Right lobe of liver (tissue), 6 donors: ENCODE data around the gene HYDIN. TPM values are rescaled to one million over a fixed set of nuclear protein-coding genes. Genes with fewer than 3 reads are reported as not detected.
"Not testable (repeated sequence)": the region's sequence is repeated elsewhere in the genome, so short reads cannot be mapped to it uniquely, and the experiment has no call there.

Experiments
- ATAC-seq, 4 donors: fragments of 200-7000 bp; cut with Tn5 transposase; one replicate each; pipeline ENCODE4 v1.9.1; 2020; ENCODE audit warnings: mild to moderate bottlenecking in 4 of 4, moderate library complexity in 4 of 4
- DNase-seq, 3 donors: peaks; one replicate each; pipeline ENCODE4 v3.0.0-alpha.2; 2020
- H3K27ac ChIP-seq, 3 donors: fragments of 200-600 bp; one replicate each; pipeline ENCODE4 v1.8.0; 2022
- H3K27me3 ChIP-seq, 2 donors: fragments of 200-600 bp; one replicate each; pipeline ENCODE4 v1.8.0; 2022
- H3K36me3 ChIP-seq, 4 donors: fragments of 200-600 bp; sonication (generic) in 1 of 4; one replicate each; pipeline versions ENCODE4 v1.5.1 to v1.8.0; 2017 to 2022; ENCODE audit warnings: control low read depth in 1 of 4
- H3K4me1 ChIP-seq, 4 donors: fragments of 200-600 bp; sonication (generic) in 1 of 4; one replicate each; pipeline versions ENCODE4 v1.5.1 to v1.8.0; 2017 to 2022; ENCODE audit warnings: control low read depth in 1 of 4
- H3K4me3 ChIP-seq, 3 donors: fragments of 200-600 bp; one replicate each; pipeline ENCODE4 v1.8.0; 2022
- H3K9me3 ChIP-seq, 4 donors: fragments of 200-600 bp; sonication (generic) in 1 of 4; one replicate each; pipeline versions ENCODE4 v1.5.1 to v1.8.0; 2017 to 2022; ENCODE audit warnings: control low read depth in 1 of 4
- POLR2A ChIP-seq: fragments of 450-650 bp; IDR thresholded peaks from one replicate; pipeline ENCODE4 v1.6.1; 2017; ENCODE audit warnings: antibody characterized with exemption, mild to moderate bottlenecking
- WGBS: methylation state at CpG from one replicate; pipeline ENCODE4 v1.1.6; 2018; ENCODE audit warnings: low coverage, low lambda C conversion rate; ENCODE audit not compliant: insufficient coverage; ENCODE audit errors: missing lambda C conversion rate; 5-methylcytosine and 5-hydroxymethylcytosine counted together
- intact Hi-C, 2 donors: fragments of 100-400 bp; cut with DNase I; formaldehyde crosslinking; loops; one replicate each; pipeline versions ENCODE4 v1.11.2 to v1.14.1; 2022
- total RNA-seq, 6 experiments: library from RNA; depleted of rRNA in 2 of 6; stranded (reverse); fragments of >200 nt in 2 of 6; fragmentation: NEBNext Ultra II Directional in 3 of 6; extraction: Animal tissue kit (Norgen Biotek cat#: 25700) in 3 of 6; gene quantifications; one replicate each; pipeline versions ENCODE4 v1.1.0 to v1.2.4, GENCODE V29; 2016 to 2023
- TF ChIP-seq, protein P1 (sequence below), 4 donors: fragments of 200-600 bp in 3 of 4; fragments of 450-650 bp in 1 of 4; IDR thresholded peaks; one replicate each; pipeline versions ENCODE4 v1.5.1 to v1.8.0; 2016 to 2022; ENCODE audit warnings: antibody characterized with exemption in 4 of 4, mild to moderate bottlenecking in 2 of 4
- donor health status: DM: no; HTN: yes; CAD: no.
- donor health status: DM: no; HTN: no; CAD: no.
- donor health status: DM: no; HTN: no; CAD: no.
- donor health status: DM: no; HTN: yes; CAD: no.
- donor health status: DM: no; HTN: yes; CAD: no.

HYDIN gene
- total RNA-seq, 6 experiments from 2014 or later = 0.20 to 1.4 (median 0.27) TPM; not detected in 1

DNA sequence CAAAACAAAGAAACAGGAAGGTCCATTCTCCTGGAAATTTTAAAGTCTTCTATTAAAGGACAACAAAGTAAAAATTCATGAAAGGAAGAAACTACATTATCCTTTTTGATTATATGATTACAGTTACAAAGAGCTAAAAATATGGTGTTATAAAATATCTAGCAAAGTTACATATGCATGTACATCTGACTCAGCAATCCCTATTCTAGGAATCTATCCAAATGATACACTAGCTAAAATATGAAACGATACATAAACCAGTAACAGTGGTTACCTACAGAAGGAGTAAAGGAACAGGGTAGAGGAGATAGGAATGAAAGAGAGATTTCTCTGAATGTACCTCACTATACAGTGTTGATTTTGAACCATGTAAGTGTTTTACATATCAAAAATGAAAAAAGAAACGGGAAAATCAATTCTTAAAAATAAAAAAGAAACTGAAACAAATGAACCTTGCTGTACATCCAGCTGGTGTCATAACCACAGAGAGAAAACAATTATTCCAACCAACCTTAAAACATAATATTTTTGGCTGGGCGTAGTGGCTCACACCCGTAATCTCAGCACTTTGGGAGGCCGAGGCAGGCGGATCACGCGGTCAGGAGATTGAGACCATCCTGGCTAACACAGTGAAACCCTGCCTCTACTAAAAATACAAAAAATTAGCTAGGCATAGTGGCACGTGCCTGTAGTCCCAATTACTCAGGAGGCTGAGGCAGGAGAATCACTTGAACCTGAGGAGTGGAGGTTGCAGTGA, 41.4 kb downstream of the HYDIN start:
- Histone ChIP-seq H3K27me3 (no peaks in the 10 kb centered on the region), H3K4me3 (no peak overlapping the region), H3K36me3 (no peaks in the 10 kb centered on the region), H3K27ac (no peak overlapping the region), H3K9me3 (no peaks in the 10 kb centered on the region), H3K4me1 (no peaks in the 10 kb centered on the region)
- DNase-seq = no peak
- intact Hi-C loops = no loop called here
- no peak for ATAC-seq
- TF ChIP-seq POLR2A = no peak
- TF ChIP-seq, protein P1, sequence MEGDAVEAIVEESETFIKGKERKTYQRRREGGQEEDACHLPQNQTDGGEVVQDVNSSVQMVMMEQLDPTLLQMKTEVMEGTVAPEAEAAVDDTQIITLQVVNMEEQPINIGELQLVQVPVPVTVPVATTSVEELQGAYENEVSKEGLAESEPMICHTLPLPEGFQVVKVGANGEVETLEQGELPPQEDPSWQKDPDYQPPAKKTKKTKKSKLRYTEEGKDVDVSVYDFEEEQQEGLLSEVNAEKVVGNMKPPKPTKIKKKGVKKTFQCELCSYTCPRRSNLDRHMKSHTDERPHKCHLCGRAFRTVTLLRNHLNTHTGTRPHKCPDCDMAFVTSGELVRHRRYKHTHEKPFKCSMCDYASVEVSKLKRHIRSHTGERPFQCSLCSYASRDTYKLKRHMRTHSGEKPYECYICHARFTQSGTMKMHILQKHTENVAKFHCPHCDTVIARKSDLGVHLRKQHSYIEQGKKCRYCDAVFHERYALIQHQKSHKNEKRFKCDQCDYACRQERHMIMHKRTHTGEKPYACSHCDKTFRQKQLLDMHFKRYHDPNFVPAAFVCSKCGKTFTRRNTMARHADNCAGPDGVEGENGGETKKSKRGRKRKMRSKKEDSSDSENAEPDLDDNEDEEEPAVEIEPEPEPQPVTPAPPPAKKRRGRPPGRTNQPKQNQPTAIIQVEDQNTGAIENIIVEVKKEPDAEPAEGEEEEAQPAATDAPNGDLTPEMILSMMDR (IDR thresholded peaks at IDR 0.05) = no peak
- WGBS = 88% methylated on average over 9 of the region's 9 CpGs

DNA sequence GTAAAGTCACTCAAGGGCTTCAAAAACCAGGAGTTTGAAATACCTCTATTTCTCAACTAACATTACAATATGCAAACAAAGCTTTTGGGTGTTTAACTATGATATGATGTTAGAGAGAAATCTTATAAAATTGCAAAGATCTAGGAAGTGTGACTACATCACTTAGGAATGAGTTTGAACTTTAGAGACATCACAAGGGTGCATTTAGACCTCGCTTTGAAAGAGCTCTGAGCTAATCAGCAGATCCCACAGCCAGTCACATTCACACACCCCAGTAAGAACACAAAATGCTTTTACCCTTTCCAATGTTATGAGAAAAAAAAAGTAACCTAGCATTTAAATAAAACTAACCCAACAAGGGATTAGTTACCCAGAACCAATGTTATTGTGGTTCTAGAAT, 45.2 kb downstream of the HYDIN start:
- H3K27ac ChIP-seq = no peak overlapping the region
- no peaks in the 10 kb centered on the region for H3K4me1 ChIP-seq
- no peak for ATAC-seq
- H3K9me3 ChIP-seq = no peaks in the 10 kb centered on the region
- H3K27me3 ChIP-seq = no peaks in the 10 kb centered on the region
- WGBS = 85% methylated on average over 1 of the region's 1 CpG
- intact Hi-C loops = no loop called here
- DNase-seq = no peak
- TF ChIP-seq, protein P1 (IDR thresholded peaks at IDR 0.05) = no peak
- TF ChIP-seq POLR2A = no peak
- H3K4me3 ChIP-seq = no peak overlapping the region
- no peaks in the 10 kb centered on the region for H3K36me3 ChIP-seq

DNA sequence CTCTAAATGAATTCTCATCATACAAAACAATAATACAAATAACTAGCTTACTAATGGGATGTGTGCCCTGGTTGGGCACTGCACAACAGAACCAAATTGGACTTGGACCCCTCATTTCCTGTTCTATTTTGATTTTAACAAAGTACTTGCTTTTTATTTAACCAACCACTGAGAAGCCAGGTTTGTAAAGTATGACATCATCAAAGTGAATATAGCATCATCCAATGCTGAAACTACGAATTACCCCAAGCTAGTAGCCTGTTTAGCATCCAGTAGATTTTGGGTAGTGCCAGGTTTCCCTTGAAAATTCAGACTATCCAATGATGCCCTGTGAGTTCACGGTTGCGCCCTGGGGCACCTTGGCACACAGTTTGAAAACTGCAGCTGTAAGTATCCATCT, 51.0 kb downstream of the HYDIN start:
- intact Hi-C loops = no loop called here
- Histone ChIP-seq H3K27me3 (no peaks in the 10 kb centered on the region), H3K4me3 (no peak overlapping the region), H3K9me3 (no peaks in the 10 kb centered on the region), H3K27ac (no peak overlapping the region), H3K36me3 (no peaks in the 10 kb centered on the region), H3K4me1 (no peaks in the 10 kb centered on the region)
- no peak for TF ChIP-seq POLR2A
- TF ChIP-seq, protein P1 (IDR thresholded peaks at IDR 0.05) = no peak
- DNase-seq (no peak), ATAC-seq (no peak)
- 91% methylated on average over 3 of the region's 3 CpGs for WGBS

DNA sequence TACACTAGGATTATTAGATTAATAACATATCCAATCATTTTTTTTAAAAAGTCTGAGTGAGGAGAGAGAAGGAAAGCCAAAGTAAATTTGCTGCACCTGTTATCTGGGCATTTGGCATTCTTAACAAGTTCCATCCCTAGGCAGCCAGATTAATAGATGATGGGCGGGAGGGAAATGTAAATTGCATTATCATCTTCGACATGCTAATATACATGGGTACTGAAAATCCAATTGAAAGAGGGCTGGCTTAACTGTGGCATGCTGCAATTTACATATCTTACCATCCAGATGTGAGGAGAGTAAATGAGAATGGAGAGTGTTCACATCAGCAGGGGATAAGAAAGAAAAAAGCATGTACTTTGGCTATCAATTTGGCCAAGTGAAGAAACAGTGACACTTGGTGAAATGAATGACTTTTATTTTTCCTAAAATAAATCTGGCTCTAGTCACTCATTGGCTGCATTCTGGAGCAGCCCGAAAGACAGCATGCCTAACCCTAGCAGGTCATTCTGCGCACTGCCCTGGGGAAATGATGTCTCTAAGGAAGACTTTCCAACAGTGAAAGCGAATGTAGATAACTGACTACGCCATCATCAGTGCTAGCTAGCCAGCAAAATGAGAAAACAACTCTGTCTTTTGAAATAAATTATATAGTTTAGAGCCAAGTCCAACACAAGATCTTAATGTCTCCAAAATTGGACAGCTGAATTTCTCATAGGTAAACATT, 57.9 kb downstream of the HYDIN start:
- no peak overlapping the region for H3K4me3 ChIP-seq
- no peak overlapping the region for H3K27ac ChIP-seq
- no peaks in the 10 kb centered on the region for H3K9me3 ChIP-seq
- WGBS = 76% methylated on average over 4 of the region's 6 CpGs
- TF ChIP-seq, protein P1 (IDR thresholded peaks at IDR 0.05) = no peak
- TF ChIP-seq POLR2A = no peak
- H3K4me1 ChIP-seq = no peaks in the 10 kb centered on the region
- no peaks in the 10 kb centered on the region for H3K36me3 ChIP-seq
- DNase-seq (no peak), ATAC-seq (no peak)
- no peaks in the 10 kb centered on the region for H3K27me3 ChIP-seq
- intact Hi-C loops = no loop called here

DNA sequence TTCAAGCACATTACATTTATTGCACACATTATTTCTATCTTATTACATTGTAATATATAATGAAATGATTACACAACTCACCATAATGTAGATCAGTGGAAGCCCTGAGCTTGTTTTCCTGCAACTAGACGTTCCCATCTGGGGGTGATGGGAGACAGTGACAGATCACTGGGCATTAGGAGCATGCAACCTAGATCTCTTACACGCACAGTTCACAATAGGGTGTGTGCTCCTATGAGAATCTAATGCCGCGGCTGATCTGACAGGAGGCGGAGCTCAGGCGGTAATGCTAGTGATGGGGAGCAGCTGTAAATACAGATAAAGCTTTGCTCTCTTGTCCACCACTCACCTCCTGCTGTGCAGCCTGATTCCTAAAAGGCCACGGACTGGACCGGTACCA, 69.5 kb downstream of the HYDIN start:
- H3K9me3 ChIP-seq, H3K4me1 ChIP-seq, H3K27me3 ChIP-seq, H3K27ac ChIP-seq, ATAC-seq, intact Hi-C loops, DNase-seq, H3K4me3 ChIP-seq, H3K36me3 ChIP-seq: not testable (repeated sequence)
- WGBS = no CpG with 5 or more reads among the region's 8 CpGs

DNA sequence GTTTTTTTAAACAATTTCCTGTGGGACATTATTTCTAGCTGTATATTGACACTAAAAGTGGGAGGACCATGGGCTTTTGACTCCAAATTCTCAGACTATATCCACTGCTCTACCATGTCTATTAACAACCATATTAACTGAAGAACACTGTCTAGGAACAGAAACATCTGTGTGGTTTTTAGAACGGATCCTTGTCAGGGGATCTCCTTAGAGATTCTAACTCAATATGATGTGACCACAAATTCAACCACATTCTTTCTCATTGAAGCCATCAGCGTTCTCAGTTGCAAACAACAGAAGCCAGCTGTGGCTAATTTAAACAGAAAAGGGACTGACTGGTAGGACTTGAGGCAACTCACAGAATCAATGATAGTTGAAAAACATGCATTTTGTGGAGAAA, 73.2 kb downstream of the HYDIN start:
- 57% methylated on average over 1 of the region's 2 CpGs for WGBS
- intact Hi-C loops, H3K9me3 ChIP-seq, H3K4me1 ChIP-seq, H3K36me3 ChIP-seq, H3K4me3 ChIP-seq, H3K27me3 ChIP-seq, ATAC-seq, DNase-seq, H3K27ac ChIP-seq: not testable (repeated sequence)

DNA sequence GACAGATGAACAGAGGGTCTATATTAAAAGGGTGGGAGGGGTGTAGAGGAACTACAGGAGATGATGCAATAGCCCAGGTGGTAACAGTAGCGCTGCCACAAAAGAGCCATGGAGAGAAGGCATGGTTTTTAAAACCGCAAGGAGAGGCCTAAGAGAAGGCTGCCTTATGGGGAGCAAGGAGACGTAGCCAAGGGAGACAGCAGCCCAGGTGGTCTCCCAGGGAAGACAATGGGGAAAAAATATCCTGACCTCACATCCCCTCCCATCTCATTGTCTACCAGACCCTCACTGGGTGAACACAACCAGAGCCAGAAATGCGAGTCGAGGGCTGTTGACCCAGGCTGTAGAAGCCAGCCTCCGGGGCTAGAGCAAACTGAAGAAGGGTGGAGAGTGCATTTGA, 77.2 kb downstream of the HYDIN start:
- H3K27me3 ChIP-seq, ATAC-seq, intact Hi-C loops, H3K36me3 ChIP-seq, DNase-seq, H3K27ac ChIP-seq, H3K9me3 ChIP-seq, H3K4me1 ChIP-seq, H3K4me3 ChIP-seq: not testable (repeated sequence)
- no CpG with 5 or more reads among the region's 6 CpGs for WGBS
